ENCODE data around the gene NANOS2. TPM values are rescaled to one million over a fixed set of nuclear protein-coding genes. Genes with fewer than 3 reads are reported as not detected.

NANOS2 gene
- total RNA-seq, 1 donor from 2014 or later = not detected

GRCh38 chr19:45879055-45879454 is 35.5 kb downstream of the NANOS2 start:
- Mint-ChIP-seq H3K4me3 (ENCODE audit: unreplicated experiment) (no peak overlapping the region), H3K4me1 (ENCODE audit: unreplicated experiment) (peaks cover 28% of the 10 kb centered on the region), H3K27ac (ENCODE audit: unreplicated experiment) (no peak overlapping the region), H3K36me3 (ENCODE audit: unreplicated experiment) (peaks cover 5% of the 10 kb centered on the region), H3K27me3 (ENCODE audit: unreplicated experiment) (peaks cover 3% of the 10 kb centered on the region), H3K9me3 (ENCODE audit: unreplicated experiment) (no peaks in the 10 kb centered on the region)
- DNase-seq (ENCODE audit: extremely low spot score, unreplicated experiment) = no peak
- TF ChIP-seq CTCF (IDR thresholded peaks at IDR 0.05) = no peak

GRCh38 chr19:45878043-45878794 is 36.4 kb downstream of the NANOS2 start:
- DNase-seq (ENCODE audit: extremely low spot score, unreplicated experiment) = no peak
- peaks cover 3% of the 10 kb centered on the region for H3K36me3 Mint-ChIP-seq (ENCODE audit: unreplicated experiment)
- H3K27me3 Mint-ChIP-seq (ENCODE audit: unreplicated experiment) = peaks cover 3% of the 10 kb centered on the region
- no peak overlapping the region for H3K4me3 Mint-ChIP-seq (ENCODE audit: unreplicated experiment)
- peaks cover 23% of the 10 kb centered on the region for H3K4me1 Mint-ChIP-seq (ENCODE audit: unreplicated experiment)
- no peaks in the 10 kb centered on the region for H3K9me3 Mint-ChIP-seq (ENCODE audit: unreplicated experiment)
- no peak overlapping the region for H3K27ac Mint-ChIP-seq (ENCODE audit: unreplicated experiment)
- no peak for TF ChIP-seq CTCF (IDR thresholded peaks at IDR 0.05)

- Mint-ChIP-seq H3K4me1 (ENCODE audit: unreplicated experiment) (peaks cover 20% of the 10 kb centered on the region), H3K9me3 (ENCODE audit: unreplicated experiment) (no peaks in the 10 kb centered on the region), H3K36me3 (ENCODE audit: unreplicated experiment) (peaks cover 2% of the 10 kb centered on the region), H3K27ac (ENCODE audit: unreplicated experiment) (peak overlapping the region; percentile 50), H3K27me3 (ENCODE audit: unreplicated experiment) (peaks cover 3% of the 10 kb centered on the region), H3K4me3 (ENCODE audit: unreplicated experiment) (no peak overlapping the region)
- TF ChIP-seq CTCF (IDR thresholded peaks at IDR 0.05) = no peak
- DNase-seq (ENCODE audit: extremely low spot score, unreplicated experiment) = no peak
Measured at GRCh38 chr19:45876411-45877197, 38.0 kb downstream of the NANOS2 start.

GRCh38 chr19:45876161-45876410 is 38.5 kb downstream of the NANOS2 start:
- H3K4me3 Mint-ChIP-seq (ENCODE audit: unreplicated experiment) = no peak overlapping the region

More at GRCh38 chr19:45876161-45876410, 38.5 kb downstream of the NANOS2 start:
- H3K9me3 Mint-ChIP-seq (ENCODE audit: unreplicated experiment) = no peaks in the 10 kb centered on the region
- no peak for DNase-seq (ENCODE audit: extremely low spot score, unreplicated experiment)
- TF ChIP-seq CTCF (IDR thresholded peaks at IDR 0.05) = no peak
- peaks cover under 1% of the 10 kb centered on the region for H3K36me3 Mint-ChIP-seq (ENCODE audit: unreplicated experiment)
- H3K27ac Mint-ChIP-seq (ENCODE audit: unreplicated experiment) = peak overlapping the region; percentile 50
- H3K4me1 Mint-ChIP-seq (ENCODE audit: unreplicated experiment) = peaks cover 20% of the 10 kb centered on the region
- peaks cover 3% of the 10 kb centered on the region for H3K27me3 Mint-ChIP-seq (ENCODE audit: unreplicated experiment)
